GM20000 (cell line): ENCODE data around the gene TNFRSF4.

Experiments used
- DNase-seq: peaks from one replicate; pipeline ENCODE4 v3.0.0; 2012; ENCODE audit warnings: low spot score
- TF ChIP-seq, protein P1 (sequence below): IDR thresholded peaks from 2 replicates; pipeline ENCODE4 v1.5.1; 2012; ENCODE audit warnings: mild to moderate bottlenecking, control low read depth; ENCODE audit errors: extremely low read depth, missing control alignments

Gene TNFRSF4

DNA sequence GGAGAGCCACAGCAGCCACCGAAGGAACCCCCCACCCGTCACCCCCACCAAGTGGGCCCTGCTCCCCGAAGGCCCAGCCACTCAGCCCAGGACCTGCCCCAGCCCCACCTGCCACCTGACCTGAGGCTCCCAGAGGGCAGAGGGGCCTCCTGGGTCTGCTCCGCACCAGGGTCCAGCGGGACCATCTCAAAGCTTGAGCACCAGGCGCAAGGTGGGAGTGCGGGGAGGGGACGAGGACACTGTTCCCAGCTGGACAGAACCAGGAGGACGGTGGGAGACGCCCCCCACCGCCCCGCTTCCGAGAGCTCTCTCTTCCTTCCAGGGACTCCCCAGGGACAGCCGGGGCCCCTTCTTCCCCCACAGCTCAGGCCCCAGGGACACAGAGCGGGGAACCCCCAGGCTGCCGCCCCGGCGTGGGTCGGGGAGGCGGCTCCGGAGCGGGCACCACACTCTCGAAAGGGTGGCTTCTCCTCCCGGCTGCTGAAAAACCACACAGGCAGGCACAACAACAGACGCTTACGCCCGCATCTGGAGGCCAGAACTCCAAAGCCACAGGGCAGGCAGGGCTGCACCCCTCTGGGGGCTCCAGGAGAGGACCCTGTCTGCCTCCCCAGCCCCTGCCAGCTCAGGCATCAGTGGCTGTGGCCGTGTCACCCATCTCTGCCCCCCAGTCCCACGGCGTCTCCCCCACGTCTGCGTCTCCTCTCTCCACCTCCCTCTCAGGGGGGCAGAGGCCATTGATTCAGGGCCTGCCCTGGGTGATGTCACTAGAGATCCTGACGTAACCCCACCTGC is 42.2 kb downstream of the TNFRSF4 start:
- peak; percentile 70 for DNase-seq
- TF ChIP-seq, protein P1, sequence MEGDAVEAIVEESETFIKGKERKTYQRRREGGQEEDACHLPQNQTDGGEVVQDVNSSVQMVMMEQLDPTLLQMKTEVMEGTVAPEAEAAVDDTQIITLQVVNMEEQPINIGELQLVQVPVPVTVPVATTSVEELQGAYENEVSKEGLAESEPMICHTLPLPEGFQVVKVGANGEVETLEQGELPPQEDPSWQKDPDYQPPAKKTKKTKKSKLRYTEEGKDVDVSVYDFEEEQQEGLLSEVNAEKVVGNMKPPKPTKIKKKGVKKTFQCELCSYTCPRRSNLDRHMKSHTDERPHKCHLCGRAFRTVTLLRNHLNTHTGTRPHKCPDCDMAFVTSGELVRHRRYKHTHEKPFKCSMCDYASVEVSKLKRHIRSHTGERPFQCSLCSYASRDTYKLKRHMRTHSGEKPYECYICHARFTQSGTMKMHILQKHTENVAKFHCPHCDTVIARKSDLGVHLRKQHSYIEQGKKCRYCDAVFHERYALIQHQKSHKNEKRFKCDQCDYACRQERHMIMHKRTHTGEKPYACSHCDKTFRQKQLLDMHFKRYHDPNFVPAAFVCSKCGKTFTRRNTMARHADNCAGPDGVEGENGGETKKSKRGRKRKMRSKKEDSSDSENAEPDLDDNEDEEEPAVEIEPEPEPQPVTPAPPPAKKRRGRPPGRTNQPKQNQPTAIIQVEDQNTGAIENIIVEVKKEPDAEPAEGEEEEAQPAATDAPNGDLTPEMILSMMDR: no peak

DNA sequence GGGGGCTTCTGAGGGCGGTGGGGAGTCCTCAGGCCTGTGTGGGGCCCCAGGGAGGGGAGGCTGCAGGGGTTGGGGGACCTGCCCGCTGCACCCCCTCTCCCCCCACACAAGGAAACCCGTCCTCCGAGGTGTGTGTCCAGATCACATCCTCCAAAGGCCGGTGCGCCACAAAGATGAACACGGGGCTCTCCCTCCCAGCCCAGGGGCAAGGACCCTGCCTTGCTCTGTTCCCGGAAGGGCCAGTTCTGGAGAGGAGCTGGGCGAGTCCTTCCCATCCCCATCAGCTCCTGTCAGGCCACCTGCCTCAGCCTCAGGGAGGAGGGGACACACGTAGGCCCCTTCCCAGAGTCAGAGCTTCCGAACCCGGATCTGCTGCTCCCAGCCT is 42.8 kb downstream of the TNFRSF4 start:
- TF ChIP-seq, protein P1: no peak
- DNase-seq: peak; percentile 52

DNA sequence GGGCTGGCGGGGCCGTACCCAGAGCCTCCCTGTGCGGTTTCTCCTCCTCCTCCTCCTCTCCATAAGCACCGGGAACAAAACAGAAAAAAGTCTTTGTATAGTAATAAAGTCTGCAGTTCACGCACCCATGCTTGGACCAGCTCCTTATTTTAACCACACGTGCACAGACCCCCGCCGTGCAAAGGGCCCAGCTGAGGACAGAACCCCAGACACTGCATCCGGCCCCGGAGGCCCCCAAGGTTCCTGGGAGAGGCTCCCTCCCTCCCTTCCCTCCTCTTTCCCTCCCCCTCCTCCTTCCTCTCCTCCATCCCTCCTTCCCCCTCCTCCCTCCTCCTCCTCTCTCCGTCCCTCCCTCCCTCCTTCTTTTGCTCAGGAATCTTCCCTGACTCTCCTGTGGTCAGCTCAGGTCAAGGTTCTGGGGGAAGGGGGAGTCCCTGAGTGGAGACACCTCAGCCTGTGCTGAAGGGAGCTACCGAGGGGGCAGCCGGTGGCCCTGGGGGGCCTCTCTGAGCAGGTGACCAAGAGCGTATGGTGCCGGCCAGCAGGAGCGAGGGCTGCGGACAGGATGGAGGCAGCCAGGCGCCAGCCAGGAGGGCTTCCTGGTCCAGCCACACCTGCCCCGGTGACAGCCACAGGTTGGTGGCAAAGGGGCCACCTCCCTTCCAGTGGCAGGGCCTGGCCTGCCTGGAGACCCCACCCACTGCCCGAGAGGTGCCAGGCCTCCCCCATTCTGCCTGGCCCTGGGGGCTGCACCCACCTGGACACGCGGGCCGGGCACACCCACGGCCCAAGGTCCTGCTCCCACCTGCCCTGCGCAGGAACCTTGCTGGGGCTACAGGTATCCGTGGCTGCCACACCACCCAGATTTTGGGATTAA is 43.5 kb downstream of the TNFRSF4 start:
- peak; percentile 37 for DNase-seq
- TF ChIP-seq, protein P1: no peak

DNA sequence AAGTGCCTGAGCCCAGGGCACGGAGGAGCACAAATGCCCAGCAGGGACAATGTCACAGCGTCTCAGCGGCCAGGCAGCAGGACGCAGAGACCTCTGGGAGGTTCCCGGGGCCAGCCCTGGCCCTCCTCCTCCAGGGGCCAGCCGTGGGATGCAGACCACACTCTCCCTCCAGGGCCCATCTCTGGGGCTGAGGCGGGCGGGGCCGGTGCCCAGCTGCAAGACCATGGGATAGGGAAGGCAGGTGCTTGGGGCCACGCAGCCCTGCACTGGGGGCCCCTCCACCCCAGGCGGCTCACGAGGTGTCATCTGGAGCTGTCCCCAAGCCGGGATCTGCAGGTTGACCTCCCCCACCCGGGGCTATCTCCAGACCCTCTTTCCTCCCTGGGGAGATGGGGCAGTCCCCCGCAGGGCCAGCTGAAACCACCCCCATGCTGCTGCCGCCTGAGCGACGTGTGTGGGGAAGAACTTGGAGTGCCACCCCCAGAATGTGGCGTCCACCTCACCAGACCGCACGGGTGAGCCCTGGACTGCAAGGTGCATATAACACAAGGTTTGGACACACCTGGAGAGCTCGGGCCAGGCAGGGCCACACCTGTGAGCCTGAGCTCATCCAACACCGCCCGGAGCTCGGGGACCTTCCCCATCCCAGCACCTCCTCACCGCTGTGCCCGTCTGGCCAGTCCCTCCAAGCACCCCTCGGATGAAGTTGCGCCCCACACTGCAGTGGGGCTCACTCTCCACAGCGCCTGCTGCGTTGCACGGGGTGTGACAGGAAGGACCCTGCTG is 44.3 kb downstream of the TNFRSF4 start:
- TF ChIP-seq, protein P1: no peak
- no peak for DNase-seq

DNA sequence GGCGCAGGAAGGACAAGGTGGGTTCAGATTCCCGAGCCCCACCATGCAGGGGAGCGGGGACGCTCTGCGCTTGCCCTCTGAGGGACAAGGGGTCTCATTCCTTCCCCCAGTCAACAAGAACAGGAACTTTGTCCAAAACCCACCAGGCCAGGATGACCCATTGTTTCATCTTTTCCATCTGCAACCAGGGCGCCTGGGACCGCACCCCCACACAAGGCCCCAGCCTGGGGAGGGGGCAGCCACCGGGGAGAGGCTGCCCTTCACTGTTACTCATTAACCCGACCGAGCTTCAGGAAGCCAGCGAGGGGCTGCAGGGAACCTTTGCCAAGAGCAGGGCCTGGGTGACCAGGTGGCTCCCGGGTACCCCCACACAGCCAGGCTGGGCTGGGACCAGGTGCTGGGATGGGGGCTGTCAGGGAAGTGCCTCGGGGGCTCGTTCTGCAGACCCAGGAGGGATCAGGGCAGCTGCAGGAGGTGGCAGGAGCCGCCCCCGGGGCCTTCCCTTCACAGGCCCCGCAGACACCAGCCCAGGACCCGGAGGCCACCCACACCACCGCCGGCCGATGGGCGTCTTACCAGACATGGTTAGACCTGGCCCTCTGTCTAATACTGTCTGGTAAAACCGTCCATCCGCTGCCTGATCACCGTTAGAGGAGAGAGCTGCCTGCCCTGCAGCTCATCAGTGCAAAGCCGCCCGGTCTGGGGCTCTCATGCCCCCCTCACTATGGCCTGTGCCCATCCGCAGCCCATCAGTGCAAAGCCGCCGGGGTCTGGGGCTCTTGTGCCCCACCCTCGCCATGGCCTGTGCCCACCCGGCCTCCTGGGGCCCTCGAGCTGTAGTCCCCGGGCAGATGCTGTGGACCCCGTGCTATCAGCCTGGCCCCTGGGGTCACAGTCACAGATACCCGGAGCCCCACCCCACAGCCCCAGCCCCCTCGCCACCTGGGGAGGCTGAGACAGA is 45.2 kb downstream of the TNFRSF4 start:
- TF ChIP-seq, protein P1: no peak
- no peak for DNase-seq

DNA sequence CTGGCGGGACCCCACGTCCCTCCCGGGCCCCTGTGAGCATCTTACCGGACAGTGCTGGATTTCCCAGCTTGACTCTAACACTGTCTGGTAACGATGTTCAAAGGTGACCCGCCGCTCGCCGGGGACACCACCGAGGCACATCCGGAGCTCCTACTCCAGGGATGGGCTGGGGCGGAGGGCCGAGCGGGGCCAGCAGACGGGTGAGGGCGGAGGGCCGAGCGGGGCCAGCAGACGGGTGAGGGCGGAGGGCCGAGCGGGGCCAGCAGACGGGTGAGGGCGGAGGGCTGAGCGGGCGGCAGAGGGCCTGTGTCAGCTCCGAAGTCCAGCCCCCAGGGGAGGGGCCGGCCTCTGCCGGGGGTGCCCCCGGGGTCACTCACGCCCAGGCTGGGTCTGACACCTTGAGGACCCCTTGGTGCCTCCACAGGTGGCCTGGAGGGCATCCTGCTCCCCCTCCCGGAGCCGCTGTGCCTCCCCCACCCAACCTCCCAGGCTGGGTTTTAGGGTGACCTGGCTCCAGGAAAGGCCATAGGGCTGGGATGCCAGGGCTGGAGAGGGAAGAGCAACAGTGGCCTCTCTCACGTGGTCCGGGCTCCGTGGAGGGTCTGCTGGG is 46.0 kb downstream of the TNFRSF4 start:
- DNase-seq: no peak
- TF ChIP-seq, protein P1: no peak
